CD4-positive, alpha-beta memory T cell (primary cell): Measurements from ENCODE around the gene TRIM71. TPM values are rescaled to one million over a fixed set of nuclear protein-coding genes. Genes with fewer than 3 reads are reported as not detected.

Source experiments
- CTCF ChIA-PET: fragments of 350-600 bp; sonication (Branson Sonifier 250); formaldehyde crosslinking; loops from one replicate; lab custom pipeline; 2021; ENCODE audit warnings: inconsistent platforms; ENCODE audit not compliant: partially characterized antibody; lab: Charles Lee
- POLR2A ChIA-PET: fragments of 350-600 bp; sonication (Branson Sonifier 250); formaldehyde crosslinking; loops from one replicate; lab custom pipeline; 2021; ENCODE audit not compliant: partially characterized antibody; lab: Charles Lee
- DNase-seq, 5 donors: peaks; one replicate each; pipeline versions ENCODE4 v3.0.0 to v3.0.0-alpha.2; 2020 to 2022; ENCODE audit warnings: mixed read lengths in 1 of 5
- H3K27ac ChIP-seq: one replicate; pipeline ENCODE4 v1.7.0; 2013; ENCODE audit warnings: low read depth, low read length
- H3K27me3 ChIP-seq: 2 replicates; pipeline ENCODE4 v1.7.0; 2013; ENCODE audit warnings: mild to moderate bottlenecking, low read length, moderate library complexity; ENCODE audit not compliant: insufficient read depth
- H3K36me3 ChIP-seq: 2 replicates; pipeline ENCODE4 v1.7.0; 2013; ENCODE audit warnings: mild to moderate bottlenecking, low read length, moderate library complexity; ENCODE audit not compliant: insufficient read depth
- H3K4me1 ChIP-seq: 2 replicates; pipeline ENCODE4 v1.7.0; 2013; ENCODE audit warnings: mild to moderate bottlenecking, low read length, moderate library complexity; ENCODE audit not compliant: insufficient read depth
- H3K4me3 ChIP-seq, 2 donors: one replicate each; pipeline ENCODE4 v1.7.0; 2013; ENCODE audit warnings: low read length in 2 of 2, mild to moderate bottlenecking in 1 of 2
- H3K9me3 ChIP-seq, 2 donors: one replicate each; pipeline ENCODE4 v1.7.0; 2013; ENCODE audit warnings: low read length in 2 of 2, control low read depth in 1 of 2; ENCODE audit not compliant: control insufficient read depth in 1 of 2
- H3K27ac Mint-ChIP-seq, 7 donors: one replicate each; pipeline ENCODE4 v1.8.0; 2020 to 2021; ENCODE audit warnings: mixed read lengths in 7 of 7, mild to moderate bottlenecking in 6 of 7, inconsistent platforms in 3 of 7, moderate library complexity in 3 of 7
- H3K27me3 Mint-ChIP-seq, 2 donors: one replicate each; pipeline ENCODE4 v1.8.0; 2020 to 2021; ENCODE audit warnings: mixed read lengths in 2 of 2
- H3K36me3 Mint-ChIP-seq, 2 donors: one replicate each; pipeline ENCODE4 v1.8.0; 2020 to 2021; ENCODE audit warnings: mixed read lengths in 2 of 2, inconsistent platforms in 1 of 2, mild to moderate bottlenecking in 1 of 2
- H3K4me1 Mint-ChIP-seq, 4 donors: one replicate each; pipeline ENCODE4 v1.8.0; 2020 to 2021; ENCODE audit warnings: mixed read lengths in 4 of 4, mild to moderate bottlenecking in 1 of 4
- H3K4me3 Mint-ChIP-seq, 8 donors: one replicate each; pipeline ENCODE4 v1.8.0; 2020 to 2021; ENCODE audit warnings: mixed read lengths in 8 of 8, mild to moderate bottlenecking in 7 of 8, moderate library complexity in 6 of 8, inconsistent platforms in 3 of 8
- H3K9me3 Mint-ChIP-seq, 8 donors: one replicate each; pipeline ENCODE4 v1.8.0; 2020 to 2021; ENCODE audit warnings: mixed read lengths in 8 of 8, mild to moderate bottlenecking in 5 of 8, inconsistent platforms in 3 of 8, moderate library complexity in 1 of 8
- intact Hi-C: fragments of 100-400 bp; cut with micrococcal nuclease; formaldehyde crosslinking; loops from one replicate; pipeline ENCODE4 v1.15.1; 2023
- polyA plus RNA-seq, 2 donors: library from polyadenylated mRNA; unstranded; fragments of 300-500 nt; fragmentation: Illumina TruSeq; gene quantifications; one replicate each; pipeline ENCODE4 v1.2.3, GENCODE V29; 2021
- total RNA-seq, 2 experiments: library from RNA; stranded (reverse); gene quantifications; one replicate each; pipeline ENCODE4 v1.2.3, GENCODE V29; 2021

Gene TRIM71
- total and polyA plus RNA-seq, 4 experiments from 2014 or later, result not detected

DNA sequence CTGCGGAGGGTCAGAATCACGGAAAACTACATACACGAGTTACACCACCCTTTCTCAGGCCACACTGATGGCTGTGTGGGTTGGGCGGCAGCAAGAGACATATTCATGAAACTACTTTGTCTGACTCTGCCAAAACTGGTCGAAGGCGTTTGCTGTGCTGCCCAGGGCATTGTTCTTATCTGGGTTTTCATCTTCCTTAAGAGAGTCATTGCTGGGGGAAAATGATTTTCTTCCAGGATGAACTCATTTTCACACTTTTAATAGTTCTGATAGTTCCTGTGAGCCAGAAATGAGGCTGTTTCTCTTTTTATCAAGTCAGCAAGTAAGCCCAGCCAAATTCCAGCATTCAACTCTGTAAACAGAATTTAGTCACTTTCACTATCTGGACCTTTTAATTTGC, 47.6 kb downstream of the TRIM71 start:
- no peak overlapping the region for H3K27ac Mint-ChIP-seq
- Histone ChIP-seq H3K27ac (no peak overlapping the region), H3K4me1 (no peaks in the 10 kb centered on the region), H3K4me3 (no peak overlapping the region), H3K36me3 (no peaks in the 10 kb centered on the region), H3K27me3 (no peaks in the 10 kb centered on the region), H3K9me3 (no peaks in the 10 kb centered on the region)
- no peak for DNase-seq
- no peaks in the 10 kb centered on the region for H3K36me3 Mint-ChIP-seq
- CTCF ChIA-PET, result no interaction called here
- H3K4me1 Mint-ChIP-seq, result no peaks in the 10 kb centered on the region
- POLR2A ChIA-PET, result no interaction called here
- intact Hi-C loops, result no loop called here
- H3K4me3 Mint-ChIP-seq, result no peak overlapping the region
- H3K27me3 Mint-ChIP-seq, result peaks cover 0 to 6% of the 10 kb centered on the region in 2 donors
- H3K9me3 Mint-ChIP-seq, result no peaks in the 10 kb centered on the region

DNA sequence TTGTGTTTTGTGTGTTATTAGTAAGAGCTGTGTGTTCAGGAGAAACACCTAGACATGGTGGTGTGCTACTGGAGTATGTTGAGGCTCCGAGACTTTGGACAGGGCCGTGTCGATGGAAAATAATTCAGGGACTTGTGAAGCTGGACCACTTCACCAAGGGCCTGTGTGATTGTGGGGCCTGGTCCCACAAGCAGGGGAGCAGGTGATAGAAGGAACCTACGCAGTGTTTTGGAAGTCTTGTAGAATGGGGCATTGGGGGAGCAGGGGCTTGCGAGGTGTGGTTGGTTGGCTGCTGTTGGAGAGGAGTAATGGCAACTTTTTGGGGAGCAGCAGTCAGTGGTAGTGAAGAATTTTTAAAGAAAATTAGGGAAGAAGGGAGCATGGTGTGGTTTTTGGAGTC, 48.7 kb downstream of the TRIM71 start:
- Mint-ChIP-seq H3K4me1 (no peaks in the 10 kb centered on the region), H3K27ac (no peak overlapping the region), H3K27me3 (peaks cover 0 to 6% of the 10 kb centered on the region in 2 donors), H3K9me3 (no peaks in the 10 kb centered on the region), H3K4me3 (no peak overlapping the region), H3K36me3 (no peaks in the 10 kb centered on the region)
- no peak overlapping the region for H3K27ac ChIP-seq
- H3K27me3 ChIP-seq, result no peaks in the 10 kb centered on the region
- no peaks in the 10 kb centered on the region for H3K36me3 ChIP-seq
- POLR2A ChIA-PET, result no interaction called here
- CTCF ChIA-PET, result no interaction called here
- no peaks in the 10 kb centered on the region for H3K4me1 ChIP-seq
- H3K9me3 ChIP-seq, result no peaks in the 10 kb centered on the region
- no peak overlapping the region for H3K4me3 ChIP-seq
- intact Hi-C loops, result no loop called here
- no peak for DNase-seq

DNA sequence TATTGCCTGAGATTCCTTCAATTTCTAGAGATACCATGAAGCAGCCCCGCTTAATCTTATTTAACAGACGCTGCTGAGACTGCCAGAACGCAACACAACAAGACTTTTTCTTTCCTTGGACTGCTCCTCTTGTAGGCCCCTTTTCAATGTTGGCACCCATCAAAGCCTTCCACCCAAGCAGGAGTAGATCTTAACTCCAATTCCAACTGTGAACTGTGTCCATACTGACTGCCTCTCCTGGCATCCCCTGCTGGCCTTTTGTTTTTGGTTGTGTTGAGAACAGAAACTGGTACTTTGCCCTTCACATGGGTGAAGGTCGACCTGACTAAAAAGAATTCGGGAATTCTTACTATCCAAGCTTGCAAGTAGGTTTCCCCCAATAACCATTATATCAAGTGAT, 50.2 kb downstream of the TRIM71 start:
- no peak for DNase-seq
- H3K9me3 Mint-ChIP-seq, result no peaks in the 10 kb centered on the region
- intact Hi-C loops, result no loop called here
- POLR2A ChIA-PET, result no interaction called here
- no peak overlapping the region for H3K27ac Mint-ChIP-seq
- no peaks in the 10 kb centered on the region for H3K36me3 ChIP-seq
- no peaks in the 10 kb centered on the region for H3K27me3 ChIP-seq
- H3K36me3 Mint-ChIP-seq, result no peaks in the 10 kb centered on the region
- peaks cover 1 to 10% of the 10 kb centered on the region in 2 donors for H3K27me3 Mint-ChIP-seq
- CTCF ChIA-PET, result no interaction called here
- H3K4me3 Mint-ChIP-seq, result no peak overlapping the region
- H3K9me3 ChIP-seq, result no peaks in the 10 kb centered on the region
- H3K4me3 ChIP-seq, result no peak overlapping the region
- no peaks in the 10 kb centered on the region for H3K4me1 ChIP-seq
- H3K4me1 Mint-ChIP-seq, result no peaks in the 10 kb centered on the region
- H3K27ac ChIP-seq, result no peak overlapping the region

DNA sequence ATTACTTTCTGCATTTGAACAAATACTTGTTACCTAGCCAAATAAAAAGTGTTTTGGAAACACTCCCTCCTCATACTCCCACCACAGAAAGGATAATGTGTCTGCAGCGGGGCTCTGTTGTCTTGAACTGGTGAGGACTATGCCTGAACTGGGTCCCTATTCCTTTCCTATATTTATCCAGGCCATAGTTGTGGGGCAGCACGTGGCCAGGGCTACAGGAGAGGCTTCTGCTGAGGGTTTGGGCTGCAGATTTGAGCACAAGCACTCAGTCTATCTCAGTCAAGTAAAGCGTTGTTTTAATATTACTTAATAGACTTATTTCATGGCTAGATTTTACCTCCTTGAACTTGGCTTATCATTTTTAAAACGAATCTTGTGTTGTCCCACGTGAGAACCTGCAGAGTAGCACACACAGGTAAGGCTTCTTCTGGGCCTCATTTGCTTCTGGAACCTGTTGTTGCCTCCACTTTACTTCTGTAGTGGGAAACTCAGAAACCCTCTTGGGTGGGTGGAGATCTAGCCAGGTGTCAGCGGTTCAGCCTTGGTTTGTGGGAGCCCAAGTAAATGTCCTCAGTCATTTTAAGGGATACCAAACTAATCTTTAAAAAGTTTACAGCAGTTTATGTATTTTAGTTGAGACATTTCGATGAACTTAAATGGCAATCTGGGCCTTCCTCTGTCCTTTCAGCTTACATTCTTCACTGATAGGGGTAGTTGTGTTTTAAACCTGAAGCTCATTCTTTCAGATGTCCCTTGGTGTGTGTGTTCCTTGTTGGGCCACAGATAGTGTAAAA, 51.1 kb downstream of the TRIM71 start:
- Mint-ChIP-seq H3K4me1 (no peaks in the 10 kb centered on the region), H3K36me3 (no peaks in the 10 kb centered on the region), H3K27ac (no peak overlapping the region), H3K4me3 (no peak overlapping the region), H3K27me3 (peaks cover 1 to 10% of the 10 kb centered on the region in 2 donors), H3K9me3 (no peaks in the 10 kb centered on the region)
- Histone ChIP-seq H3K36me3 (no peaks in the 10 kb centered on the region), H3K4me3 (no peak overlapping the region), H3K27ac (no peak overlapping the region), H3K9me3 (no peaks in the 10 kb centered on the region), H3K27me3 (no peaks in the 10 kb centered on the region), H3K4me1 (no peaks in the 10 kb centered on the region)
- no peak for DNase-seq
- intact Hi-C loops, result no loop called here
- CTCF ChIA-PET, result no interaction called here
- POLR2A ChIA-PET, result no interaction called here

DNA sequence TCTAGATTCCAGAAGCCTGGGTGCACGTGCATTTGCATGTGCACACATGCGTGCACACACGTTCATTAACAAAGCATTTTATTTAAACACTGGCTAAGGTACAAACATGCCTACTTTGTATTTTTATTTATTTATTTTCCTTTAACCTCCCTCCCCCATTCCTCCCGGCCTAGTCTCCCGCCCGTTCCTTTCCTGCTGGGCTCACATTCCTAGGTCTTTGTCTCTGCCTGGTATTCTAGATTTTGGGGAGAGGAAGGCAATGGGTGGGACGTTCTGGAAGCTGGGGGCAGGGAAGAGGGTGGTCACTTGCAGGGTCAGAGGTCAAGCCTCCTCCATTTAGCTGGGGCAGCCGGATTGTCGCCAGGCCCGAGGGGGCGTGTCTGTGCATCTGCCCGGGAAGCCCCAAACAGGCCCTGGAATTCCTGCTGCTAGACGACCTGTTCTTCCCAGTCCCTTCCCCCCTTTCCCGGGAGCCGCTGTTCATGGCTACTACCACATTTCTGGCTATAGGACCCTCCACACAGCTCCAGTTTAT, 51.8 kb downstream of the TRIM71 start:
- no peak for DNase-seq
- H3K4me1 ChIP-seq, result no peaks in the 10 kb centered on the region
- Mint-ChIP-seq H3K4me1 (no peaks in the 10 kb centered on the region), H3K4me3 (no peak overlapping the region), H3K27me3 (peaks cover 1 to 10% of the 10 kb centered on the region in 2 donors), H3K27ac (no peak overlapping the region), H3K36me3 (no peaks in the 10 kb centered on the region), H3K9me3 (no peaks in the 10 kb centered on the region)
- CTCF ChIA-PET, result interaction anchor here (1.0 to 1.1 kb wide), 2 partner anchors 9 to 13 kb away, joined by 3 read pairs; no protein-coding TSS in a partner anchor
- intact Hi-C loops, result no loop called here
- H3K4me3 ChIP-seq, result no peak overlapping the region
- POLR2A ChIA-PET, result no interaction called here
- H3K27me3 ChIP-seq, result no peaks in the 10 kb centered on the region
- no peaks in the 10 kb centered on the region for H3K36me3 ChIP-seq
- no peaks in the 10 kb centered on the region for H3K9me3 ChIP-seq
- no peak overlapping the region for H3K27ac ChIP-seq

DNA sequence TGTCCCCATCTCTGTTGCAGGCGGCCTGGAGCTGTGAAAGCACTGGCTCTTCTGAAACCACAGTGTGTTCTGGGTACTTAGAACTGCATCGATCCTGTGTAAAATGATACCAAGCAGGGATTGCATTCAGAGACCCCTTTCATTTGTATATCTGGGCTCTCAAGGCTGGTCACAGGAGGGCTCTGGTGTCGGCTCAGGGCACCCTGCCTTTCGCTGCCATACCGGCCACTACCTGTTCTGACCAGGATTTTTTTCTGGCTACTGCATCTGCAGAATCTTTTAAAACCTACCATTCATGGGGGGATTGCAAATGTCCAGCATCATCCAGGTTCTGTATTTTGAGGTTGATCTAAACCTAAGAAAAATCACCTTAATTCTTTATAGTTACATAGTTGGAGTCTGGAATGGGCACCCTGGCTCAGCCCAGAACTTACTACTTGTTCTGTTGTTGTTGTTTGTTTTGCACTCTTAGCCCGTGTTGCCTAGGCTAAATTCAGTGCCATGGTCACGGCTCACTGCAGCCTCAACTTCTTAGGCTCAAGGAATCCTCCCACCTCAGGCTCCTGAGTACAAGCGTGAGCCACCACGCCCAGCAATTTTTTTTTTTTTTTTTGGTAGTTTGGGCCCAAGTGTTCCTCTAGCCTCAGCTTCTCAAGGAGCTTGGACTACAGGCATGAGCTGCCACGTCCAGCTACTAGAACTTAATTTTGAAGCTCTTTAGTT, 52.7 kb downstream of the TRIM71 start:
- Histone ChIP-seq H3K9me3 (no peaks in the 10 kb centered on the region), H3K4me1 (no peaks in the 10 kb centered on the region), H3K27me3 (no peaks in the 10 kb centered on the region), H3K4me3 (no peak overlapping the region), H3K36me3 (no peaks in the 10 kb centered on the region), H3K27ac (no peak overlapping the region)
- Mint-ChIP-seq H3K9me3 (no peaks in the 10 kb centered on the region), H3K27me3 (peaks cover 1 to 10% of the 10 kb centered on the region in 2 donors), H3K27ac (no peak overlapping the region), H3K4me3 (no peak overlapping the region), H3K4me1 (no peaks in the 10 kb centered on the region), H3K36me3 (no peaks in the 10 kb centered on the region)
- DNase-seq, result no peak
- ChIA-PET POLR2A (no interaction called here), CTCF (interaction anchor here (1.0 to 1.1 kb wide), 2 partner anchors 8 to 12 kb away, joined by 3 read pairs; no protein-coding TSS in a partner anchor)
- intact Hi-C loops, result no loop called here

DNA sequence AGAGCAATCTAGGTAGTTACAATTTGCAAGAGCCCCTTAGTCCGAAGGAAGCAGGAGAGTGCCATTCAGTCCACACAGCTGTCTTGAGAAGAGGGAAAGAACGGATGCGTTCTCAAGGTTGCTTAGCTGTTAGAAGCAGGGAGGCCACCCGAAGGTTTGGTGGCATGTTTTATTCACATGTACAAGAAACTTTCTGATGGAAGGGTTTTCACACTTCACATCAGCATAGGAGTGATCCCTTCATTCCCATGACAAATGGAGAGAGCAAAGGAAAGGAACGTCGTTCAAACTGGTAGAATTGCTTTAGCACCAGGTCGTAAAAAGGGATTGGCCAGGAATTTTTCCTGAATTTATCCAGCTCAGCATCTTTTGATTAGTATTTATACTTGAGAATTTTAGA, 53.5 kb downstream of the TRIM71 start:
- intact Hi-C loops, result no loop called here
- Histone ChIP-seq H3K9me3 (no peaks in the 10 kb centered on the region), H3K4me3 (no peak overlapping the region), H3K27me3 (no peaks in the 10 kb centered on the region), H3K36me3 (no peaks in the 10 kb centered on the region), H3K4me1 (no peaks in the 10 kb centered on the region), H3K27ac (no peak overlapping the region)
- DNase-seq, result no peak
- peaks cover 0 to 1% (median 0%) of the 10 kb centered on the region in 4 donors for H3K4me1 Mint-ChIP-seq
- H3K27me3 Mint-ChIP-seq, result peaks cover 1 to 10% of the 10 kb centered on the region in 2 donors
- no peak overlapping the region for H3K27ac Mint-ChIP-seq
- ChIA-PET CTCF (no interaction called here), POLR2A (no interaction called here)
- H3K9me3 Mint-ChIP-seq, result no peaks in the 10 kb centered on the region
- no peaks in the 10 kb centered on the region for H3K36me3 Mint-ChIP-seq
- no peak overlapping the region for H3K4me3 Mint-ChIP-seq
